Smooth muscle cell (in vitro differentiated cells): Measurements from ENCODE around the gene IGSF21. TPM values are rescaled to one million over a fixed set of nuclear protein-coding genes. Genes with fewer than 3 reads are reported as not detected.

Experiments used
- DNase-seq: peaks from one replicate; lab custom pipeline; 2025; ENCODE audit not compliant: unreplicated experiment; lab: John Stamatoyannopoulos, UW
- H2AFZ ChIP-seq: fragments of 200-600 bp; sonication (generic); 2 replicates; pipeline ENCODE4 v1.6.0; 2016; ENCODE audit warnings: antibody characterized with exemption, low read depth, mild to moderate bottlenecking
- H3F3A ChIP-seq: fragments of 200-600 bp; sonication (generic); 2 replicates; pipeline ENCODE4 v1.6.0; 2017; ENCODE audit warnings: antibody characterized with exemption, low read depth
- H3K27ac ChIP-seq: fragments of 200-600 bp; sonication (generic); 2 replicates; pipeline ENCODE4 v1.5.1; 2016; ENCODE audit warnings: low read depth, mild to moderate bottlenecking
- H3K27me3 ChIP-seq: fragments of 200-600 bp; sonication (generic); 2 replicates; pipeline ENCODE4 v1.6.1; 2016; ENCODE audit warnings: low read depth, mild to moderate bottlenecking
- H3K36me3 ChIP-seq: fragments of 200-600 bp; sonication (generic); 2 replicates; pipeline ENCODE4 v1.5.1; 2016; ENCODE audit warnings: low read depth
- H3K4me1 ChIP-seq: fragments of 200-600 bp; sonication (generic); 2 replicates; pipeline ENCODE4 v1.5.1; 2016; ENCODE audit warnings: low read depth
- H3K4me2 ChIP-seq: fragments of 200-600 bp; sonication (generic); 2 replicates; pipeline ENCODE4 v1.6.0; 2016; ENCODE audit warnings: mild to moderate bottlenecking
- H3K4me3 ChIP-seq: fragments of 200-600 bp; sonication (generic); 2 replicates; pipeline ENCODE4 v1.5.1; 2016; ENCODE audit warnings: mild to moderate bottlenecking
- H3K79me2 ChIP-seq: fragments of 200-600 bp; sonication (generic); 2 replicates; pipeline ENCODE4 v1.6.0; 2016; ENCODE audit warnings: low read depth, mild to moderate bottlenecking
- H3K9ac ChIP-seq: fragments of 200-600 bp; sonication (generic); 2 replicates; pipeline ENCODE4 v1.6.0; 2016; ENCODE audit warnings: low read depth
- H3K9me3 ChIP-seq: fragments of 200-600 bp; sonication (generic); replicated peaks from 2 replicates; pipeline ENCODE4 v1.5.1; 2016; ENCODE audit warnings: low read depth
- H4K20me1 ChIP-seq: fragments of 200-600 bp; sonication (generic); 2 replicates; pipeline ENCODE4 v1.6.0; 2016; ENCODE audit warnings: low read depth
- CTCF ChIP-seq: fragments of 200-600 bp; sonication (generic); IDR thresholded peaks from 2 replicates; pipeline ENCODE4 v1.5.1; 2017; ENCODE audit warnings: borderline replicate concordance, mild to moderate bottlenecking, antibody characterized with exemption; ENCODE audit not compliant: insufficient read depth, poor library complexity, severe bottlenecking
- WGBS: methylation state at CpG from one replicate; pipeline ENCODE4 v1.1.7; 2016; ENCODE audit warnings: low lambda C conversion rate; 5-methylcytosine and 5-hydroxymethylcytosine counted together
- polyA plus RNA-seq: library from polyadenylated mRNA; unstranded; fragments of >200 nt; fragmentation: Nextera tagmentation; extraction: Ambion mirVana; gene quantifications from 2 replicates; pipeline ENCODE4 v1.2.1, GENCODE V29; 2016
- total RNA-seq: library from RNA; depleted of rRNA; stranded (reverse); fragments of >200 nt; gene quantifications from 2 replicates; pipeline ENCODE4 v1.2.3, GENCODE V29; 2014

IGSF21 gene
- total and polyA plus RNA-seq, 2 experiments from 2014 or later, result not detected

- Histone ChIP-seq H3F3A (no peaks in the 10 kb centered on the region), H4K20me1 (no peaks in the 10 kb centered on the region)
These were observed 93.3 kb downstream of the IGSF21 start for GRCh38 chr1:18200918-18201317.

DNA sequence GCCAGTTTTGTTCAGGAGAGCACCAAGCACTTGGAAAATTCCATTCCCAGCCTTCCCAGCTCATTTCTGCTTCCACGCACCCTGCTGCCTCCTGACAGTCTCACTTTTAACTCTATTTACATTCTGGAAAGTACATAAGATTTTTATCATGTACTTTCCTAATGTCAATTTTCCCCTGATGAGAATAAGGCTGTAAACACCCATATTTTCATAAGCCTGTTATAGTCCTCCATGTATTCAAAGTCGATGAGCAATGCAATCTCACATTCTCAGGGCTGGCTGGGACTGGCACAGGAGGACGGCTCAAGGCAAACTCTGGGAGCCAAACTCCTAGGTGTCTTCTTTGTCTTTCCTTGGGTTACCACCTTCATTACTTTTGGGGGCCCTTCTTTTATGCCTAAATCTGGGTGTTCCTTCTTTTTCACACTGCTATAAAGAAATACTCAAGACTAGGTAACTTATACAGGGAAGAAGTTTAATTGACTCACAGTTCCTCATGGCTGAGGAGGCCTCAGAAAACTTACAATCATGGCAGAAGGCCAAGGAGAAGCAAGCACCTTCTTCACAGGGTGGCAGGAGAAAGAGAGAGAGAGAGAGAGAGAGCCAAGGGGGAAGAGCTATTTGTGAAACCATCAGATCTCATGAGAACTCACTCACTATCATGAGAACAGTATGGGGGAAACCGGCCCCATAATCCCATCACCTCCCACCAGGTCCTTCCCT, 94.6 kb downstream of the IGSF21 start:
- TF ChIP-seq CTCF, result no peak
- Histone ChIP-seq H3K27me3 (peaks cover 22% of the 10 kb centered on the region), H3F3A (no peaks in the 10 kb centered on the region), H3K4me1 (no peaks in the 10 kb centered on the region), H3K9ac (no peak overlapping the region), H3K27ac (no peak overlapping the region), H3K4me3 (no peak overlapping the region), H2AFZ (no peak overlapping the region), H3K4me2 (no peak overlapping the region), H4K20me1 (no peaks in the 10 kb centered on the region), H3K36me3 (no peaks in the 10 kb centered on the region), H3K79me2 (no peaks in the 10 kb centered on the region), H3K9me3 (no peaks in the 10 kb centered on the region)
- WGBS, result 79% methylated on average over 4 of the region's 4 CpGs
- DNase-seq, result no peak

More at GRCh38 chr1:18200918-18201317, 93.3 kb downstream of the IGSF21 start:
- Histone ChIP-seq H3K4me2 (no peak overlapping the region), H3K9ac (no peak overlapping the region), H3K27ac (no peak overlapping the region), H3K4me3 (no peak overlapping the region), H3K4me1 (no peaks in the 10 kb centered on the region), H3K36me3 (no peaks in the 10 kb centered on the region), H3K79me2 (no peaks in the 10 kb centered on the region), H3K27me3 (peaks cover 30% of the 10 kb centered on the region), H2AFZ (no peak overlapping the region), H3K9me3 (no peaks in the 10 kb centered on the region)
- 88% methylated on average over 6 of the region's 6 CpGs for WGBS
- DNase-seq, result no peak
- TF ChIP-seq CTCF, result no peak

DNA sequence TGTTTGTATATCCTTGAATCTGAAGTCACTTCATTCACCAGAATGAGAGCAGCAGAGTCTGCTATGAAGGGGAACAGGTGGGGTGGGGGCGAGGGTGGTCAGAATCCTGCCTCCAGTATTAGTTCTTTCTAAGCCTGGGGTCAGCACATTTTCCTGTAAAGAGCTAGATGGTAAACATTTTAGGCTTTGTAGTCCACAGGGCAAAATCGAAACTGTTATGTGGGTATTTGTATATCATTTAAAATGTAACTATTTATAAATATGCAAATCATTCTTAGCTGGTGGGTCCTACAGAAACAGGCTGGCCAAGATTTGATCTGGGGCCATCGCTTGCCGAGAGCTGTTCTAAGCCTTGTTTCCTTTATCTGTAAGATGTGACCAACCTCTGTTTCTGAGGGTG, 96.0 kb downstream of the IGSF21 start:
- H3K79me2 ChIP-seq, result no peaks in the 10 kb centered on the region
- H3K4me2 ChIP-seq, result no peak overlapping the region
- H3F3A ChIP-seq, result no peaks in the 10 kb centered on the region
- H2AFZ ChIP-seq, result no peak overlapping the region
- H4K20me1 ChIP-seq, result no peaks in the 10 kb centered on the region
- H3K36me3 ChIP-seq, result no peaks in the 10 kb centered on the region
- H3K27ac ChIP-seq, result no peak overlapping the region
- no peak overlapping the region for H3K9ac ChIP-seq
- 73% methylated on average over 4 of the region's 4 CpGs for WGBS
- peaks cover 22% of the 10 kb centered on the region for H3K27me3 ChIP-seq
- DNase-seq, result no peak
- no peak for TF ChIP-seq CTCF
- H3K4me3 ChIP-seq, result no peak overlapping the region
- no peaks in the 10 kb centered on the region for H3K9me3 ChIP-seq
- no peaks in the 10 kb centered on the region for H3K4me1 ChIP-seq

DNA sequence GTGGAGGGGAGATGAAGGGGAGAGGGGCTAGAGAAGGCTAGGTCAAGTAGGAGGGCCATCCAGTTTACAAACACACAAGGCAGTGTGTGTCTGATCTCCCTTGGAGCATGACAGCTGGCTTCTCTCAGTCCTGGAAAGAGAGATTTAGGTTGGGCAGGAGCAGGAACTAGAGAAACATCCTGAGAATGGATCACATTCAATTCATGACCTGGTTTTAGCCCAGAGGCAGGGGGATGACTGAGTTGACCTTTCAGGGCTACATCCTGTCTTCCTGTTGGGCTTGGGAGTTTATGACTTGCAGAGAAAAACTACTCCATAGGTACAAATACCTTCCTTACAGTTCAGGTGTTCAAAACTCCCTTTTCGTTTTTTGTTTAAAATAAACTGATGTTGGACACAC, 97.0 kb downstream of the IGSF21 start:
- WGBS, result 64% methylated on average over 1 of the region's 1 CpG

More for the DNA sequence above, 97.0 kb downstream of the IGSF21 start:
- no peaks in the 10 kb centered on the region for H3K36me3 ChIP-seq
- H3K9ac ChIP-seq, result no peak overlapping the region
- H3K4me1 ChIP-seq, result no peaks in the 10 kb centered on the region
- no peak overlapping the region for H3K4me3 ChIP-seq
- no peak overlapping the region for H2AFZ ChIP-seq
- no peak for TF ChIP-seq CTCF
- no peak for DNase-seq
- peaks cover 20% of the 10 kb centered on the region for H3K27me3 ChIP-seq
- no peaks in the 10 kb centered on the region for H3K9me3 ChIP-seq
- no peaks in the 10 kb centered on the region for H3F3A ChIP-seq
- H3K4me2 ChIP-seq, result no peak overlapping the region
- no peaks in the 10 kb centered on the region for H4K20me1 ChIP-seq
- H3K79me2 ChIP-seq, result no peaks in the 10 kb centered on the region
- no peak overlapping the region for H3K27ac ChIP-seq
